Upper lobe of left lung (tissue), 4 donors: Measurements from ENCODE around the gene GYPC.

ENCODE experiments used
- EP300 ChIP-seq, 4 donors: sonication (generic); formaldehyde crosslinking; IDR thresholded peaks; one replicate each; pipeline ENCODE4 v1.5.1; 2017; ENCODE audit warnings: antibody characterized with exemption in 4 of 4, control low read depth in 2 of 4
- POLR2A ChIP-seq, 4 donors: fragments of 450-650 bp; IDR thresholded peaks; one replicate each; pipeline ENCODE4 v1.5.1; 2016 to 2017; ENCODE audit warnings: antibody characterized with exemption in 4 of 4, mild to moderate bottlenecking in 2 of 4
- TF ChIP-seq, protein P1 (sequence below), 6 experiments: fragments of 450-650 bp in 4 of 6; fragments of 200-600 bp in 2 of 6; sonication (generic) in 2 of 6; IDR thresholded peaks; one replicate each; pipeline ENCODE4 v1.5.1; 2016 to 2019; ENCODE audit warnings: antibody characterized with exemption in 6 of 6

DNA sequence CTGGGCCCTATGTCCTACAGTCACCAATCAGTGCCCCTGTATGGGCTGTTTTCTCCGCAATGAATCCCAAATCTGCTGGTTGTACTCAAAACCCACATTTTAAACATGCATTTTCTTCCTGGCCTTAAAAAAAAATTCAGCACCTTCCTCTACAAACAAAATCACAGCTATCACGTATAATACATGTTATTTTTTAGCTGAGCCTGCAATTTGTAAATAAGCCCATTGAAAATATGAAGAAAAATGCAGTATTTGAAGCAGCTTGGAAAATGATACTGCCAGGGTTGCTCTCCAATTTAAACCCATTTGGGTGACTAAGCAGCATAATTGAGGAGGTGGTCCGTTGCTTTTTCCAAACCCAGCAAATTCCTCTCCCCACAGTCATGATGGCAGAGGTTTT is 33.0 kb upstream of the GYPC start:
- TF ChIP-seq, protein P1, sequence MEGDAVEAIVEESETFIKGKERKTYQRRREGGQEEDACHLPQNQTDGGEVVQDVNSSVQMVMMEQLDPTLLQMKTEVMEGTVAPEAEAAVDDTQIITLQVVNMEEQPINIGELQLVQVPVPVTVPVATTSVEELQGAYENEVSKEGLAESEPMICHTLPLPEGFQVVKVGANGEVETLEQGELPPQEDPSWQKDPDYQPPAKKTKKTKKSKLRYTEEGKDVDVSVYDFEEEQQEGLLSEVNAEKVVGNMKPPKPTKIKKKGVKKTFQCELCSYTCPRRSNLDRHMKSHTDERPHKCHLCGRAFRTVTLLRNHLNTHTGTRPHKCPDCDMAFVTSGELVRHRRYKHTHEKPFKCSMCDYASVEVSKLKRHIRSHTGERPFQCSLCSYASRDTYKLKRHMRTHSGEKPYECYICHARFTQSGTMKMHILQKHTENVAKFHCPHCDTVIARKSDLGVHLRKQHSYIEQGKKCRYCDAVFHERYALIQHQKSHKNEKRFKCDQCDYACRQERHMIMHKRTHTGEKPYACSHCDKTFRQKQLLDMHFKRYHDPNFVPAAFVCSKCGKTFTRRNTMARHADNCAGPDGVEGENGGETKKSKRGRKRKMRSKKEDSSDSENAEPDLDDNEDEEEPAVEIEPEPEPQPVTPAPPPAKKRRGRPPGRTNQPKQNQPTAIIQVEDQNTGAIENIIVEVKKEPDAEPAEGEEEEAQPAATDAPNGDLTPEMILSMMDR (IDR thresholded peaks at IDR 0.05), result no peak
- no peak for TF ChIP-seq POLR2A (IDR thresholded peaks at IDR 0.05)
- no peak for TF ChIP-seq EP300 (IDR thresholded peaks at IDR 0.05)
